DND-41 (cell line): ENCODE results near the gene AQP4.

ENCODE experiments used
- CTCF ChIP-seq: IDR thresholded peaks from 2 replicates; pipeline ENCODE4 v1.5.1; 2012; ENCODE audit warnings: borderline replicate concordance, low read length, moderate library complexity, mild to moderate bottlenecking; ENCODE audit not compliant: poor library complexity, severe bottlenecking; ENCODE audit errors: extremely low read depth
- EZH2 ChIP-seq: IDR thresholded peaks from 3 replicates; pipeline ENCODE4 v1.6.1; 2012; ENCODE audit warnings: borderline replicate concordance, low read depth, mild to moderate bottlenecking, moderate library complexity, low read length, inconsistent platforms; ENCODE audit not compliant: severe bottlenecking

GRCh38 chr18:26874283-26874682 is 8.8 kb upstream of the AQP4 start:
- no peak for TF ChIP-seq CTCF
- no peak for TF ChIP-seq EZH2
